ENCODE data around the gene SEC22C.

Gene SEC22C

DNA sequence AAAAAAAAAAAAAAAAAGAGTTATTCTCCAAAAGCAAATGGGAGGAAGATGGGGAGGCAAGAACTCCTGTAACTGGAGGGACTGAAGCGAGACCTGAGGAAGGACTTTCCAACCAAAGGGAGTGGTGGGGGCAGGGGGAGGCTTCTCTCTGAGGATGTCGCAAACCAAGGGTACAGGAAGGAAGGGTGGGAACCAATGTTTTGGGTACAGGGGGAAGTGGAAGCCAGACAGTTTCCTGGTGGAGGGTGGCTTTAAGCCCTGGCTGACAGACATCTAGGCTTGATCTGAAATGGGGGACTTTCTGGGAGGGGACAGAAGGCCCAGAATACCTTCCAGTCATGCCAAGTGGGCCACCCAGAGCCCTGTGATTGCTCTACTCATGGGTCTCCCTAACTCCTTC, 52.3 kb downstream of the SEC22C start:
- Histone ChIP-seq H3K79me2 (ENCODE audit: control insufficient read depth, insufficient read depth, low read length, poor library complexity) (no peaks in the 10 kb centered on the region), H2BK5ac (ENCODE audit: low read depth, low read length, poor library complexity) (no peak overlapping the region), H3K27me3 (ENCODE audit: insufficient read depth, low read length) (no peaks in the 10 kb centered on the region), H3K4ac (ENCODE audit: low read depth, low read length) (no peak overlapping the region), H3K18ac (ENCODE audit: low read length) (no peak overlapping the region), H3K27ac (ENCODE audit: low read depth, low read length) (no peak overlapping the region), H3K4me2 (ENCODE audit: low read length) (no peak overlapping the region), H4K91ac (ENCODE audit: low read depth, low read length) (no peak overlapping the region), H2BK12ac (ENCODE audit: low read length) (no peak overlapping the region), H3K36me3 (ENCODE audit: control insufficient read depth in 1 of 2, insufficient read depth in 2 of 2, low read length in 2 of 2) (no peaks in the 10 kb centered on the region), H3K4me1 (ENCODE audit: control insufficient read depth in 1 of 2, insufficient read depth in 2 of 2, low read length in 2 of 2) (peaks cover 14% of the 10 kb centered on the region in 2 experiments), H2BK120ac (ENCODE audit: insufficient read depth, low read length, poor library complexity) (no peak overlapping the region), H3K4me3 (ENCODE audit: low read depth, low read length) (no peak overlapping the region), H4K8ac (ENCODE audit: low read depth, low read length) (no peak overlapping the region), H3K9ac (ENCODE audit: low read length) (no peak overlapping the region), H4K12ac (ENCODE audit: low read depth, low read length) (no peak overlapping the region), H3K79me1 (ENCODE audit: low read length) (no peaks in the 10 kb centered on the region), H3K14ac (ENCODE audit: low read length) (no peak overlapping the region), H2AFZ (ENCODE audit: insufficient read depth, low read length, poor library complexity) (no peak overlapping the region), H3K9me3 (ENCODE audit: insufficient read depth, low read depth, low read length) (no peaks in the 10 kb centered on the region), H3K23ac (ENCODE audit: low read length) (no peak overlapping the region), H2AK5ac (ENCODE audit: low read length) (no peak overlapping the region)
- no peak for DNase-seq
- no CpG with 5 or more reads among the region's 2 CpGs for WGBS (ENCODE audit: extremely low coverage, insufficient coverage, insufficient read length)

DNA sequence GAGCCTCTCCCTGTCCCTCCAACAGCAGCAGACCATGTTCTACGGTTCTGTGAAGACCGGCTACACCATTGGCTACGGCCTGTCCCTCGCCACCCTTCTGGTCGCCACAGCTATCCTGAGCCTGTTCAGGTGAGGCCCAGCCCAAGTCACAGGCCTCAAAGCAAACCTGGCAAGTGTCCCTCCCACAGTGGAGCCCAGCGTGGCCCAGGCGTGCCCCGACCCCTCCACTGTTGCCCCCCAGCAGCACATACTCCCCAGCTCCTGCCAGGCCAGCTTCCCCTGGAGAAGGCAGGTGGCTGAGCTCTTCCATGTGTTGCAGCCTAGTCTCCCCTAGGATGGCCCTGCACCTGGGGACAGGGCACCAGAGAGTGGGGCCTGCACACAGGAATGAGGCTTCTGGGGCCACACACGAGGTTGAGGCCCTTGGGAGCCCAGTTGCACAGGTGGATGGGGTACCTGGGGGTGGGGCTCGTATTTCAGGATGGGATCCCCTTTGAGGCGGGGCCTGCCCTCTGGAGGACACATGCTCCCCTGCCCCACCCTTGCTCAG, 54.3 kb downstream of the SEC22C start:
- Histone ChIP-seq H3K4me1 (ENCODE audit: control insufficient read depth in 1 of 2, insufficient read depth in 2 of 2, low read length in 2 of 2) (peaks cover under 1 to 1% of the 10 kb centered on the region in 2 experiments), H3K4me2 (ENCODE audit: low read length) (no peak overlapping the region), H3K79me1 (ENCODE audit: low read length) (no peaks in the 10 kb centered on the region), H2AK5ac (ENCODE audit: low read length) (no peak overlapping the region), H3K18ac (ENCODE audit: low read length) (no peak overlapping the region), H2BK12ac (ENCODE audit: low read length) (no peak overlapping the region), H3K27ac (ENCODE audit: low read depth, low read length) (no peak overlapping the region), H3K9me3 (ENCODE audit: insufficient read depth, low read depth, low read length) (peaks cover 1% of the 10 kb centered on the region), H3K79me2 (ENCODE audit: control insufficient read depth, insufficient read depth, low read length, poor library complexity) (no peaks in the 10 kb centered on the region), H3K27me3 (ENCODE audit: insufficient read depth, low read length) (no peaks in the 10 kb centered on the region), H3K23ac (ENCODE audit: low read length) (no peak overlapping the region), H2AFZ (ENCODE audit: insufficient read depth, low read length, poor library complexity) (no peak overlapping the region), H4K91ac (ENCODE audit: low read depth, low read length) (no peak overlapping the region), H2BK120ac (ENCODE audit: insufficient read depth, low read length, poor library complexity) (no peak overlapping the region), H2BK5ac (ENCODE audit: low read depth, low read length, poor library complexity) (no peak overlapping the region), H3K14ac (ENCODE audit: low read length) (no peak overlapping the region), H3K9ac (ENCODE audit: low read length) (no peak overlapping the region), H3K4me3 (ENCODE audit: low read depth, low read length) (no peak overlapping the region), H4K12ac (ENCODE audit: low read depth, low read length) (no peak overlapping the region), H3K4ac (ENCODE audit: low read depth, low read length) (no peak overlapping the region), H3K36me3 (ENCODE audit: control insufficient read depth in 1 of 2, insufficient read depth in 2 of 2, low read length in 2 of 2) (no peaks in the 10 kb centered on the region), H4K8ac (ENCODE audit: low read depth, low read length) (no peak overlapping the region)
- no CpG with 5 or more reads among the region's 11 CpGs for WGBS (ENCODE audit: extremely low coverage, insufficient coverage, insufficient read length)
- no peak for DNase-seq

DNA sequence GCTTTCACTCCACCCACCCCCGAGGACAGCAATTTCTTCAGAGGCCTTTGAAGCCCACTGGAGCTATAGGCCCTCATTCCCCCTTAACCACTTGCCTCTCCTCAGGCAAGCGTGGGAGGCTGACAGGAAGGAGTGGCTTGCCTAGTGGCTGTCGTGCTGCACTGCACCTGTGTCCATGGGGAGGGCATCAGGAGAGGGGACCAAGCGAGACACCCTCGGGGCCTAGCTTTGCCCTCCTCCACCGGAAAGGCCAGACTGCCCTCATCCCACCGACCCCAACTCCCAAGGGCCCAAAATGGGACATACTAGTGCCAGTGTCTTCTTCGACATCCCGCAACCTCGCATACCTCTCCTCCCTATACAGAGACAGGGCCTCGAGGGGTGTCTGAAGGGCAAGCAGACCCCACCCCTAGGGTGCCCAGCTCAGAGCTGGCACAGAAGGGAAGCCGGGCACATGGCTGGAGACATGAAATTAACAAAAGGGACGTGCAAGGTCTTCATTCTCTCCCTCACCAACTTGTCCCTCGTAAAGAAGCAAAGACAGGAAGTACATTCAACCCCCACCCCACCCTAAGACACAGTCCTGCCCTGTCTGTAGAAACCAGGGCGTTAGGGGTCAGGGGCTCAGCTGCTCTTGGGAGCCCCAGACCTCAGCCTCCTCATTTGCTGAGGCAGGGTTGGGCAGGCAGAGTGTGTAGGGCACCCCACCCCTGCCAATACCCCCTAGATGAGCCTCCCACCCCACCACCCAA, 55.0 kb downstream of the SEC22C start:
- Histone ChIP-seq H3K4me3 (ENCODE audit: low read depth, low read length) (no peak overlapping the region), H2BK120ac (ENCODE audit: insufficient read depth, low read length, poor library complexity) (no peak overlapping the region), H3K9me3 (ENCODE audit: insufficient read depth, low read depth, low read length) (peaks cover 1% of the 10 kb centered on the region), H4K8ac (ENCODE audit: low read depth, low read length) (no peak overlapping the region), H4K91ac (ENCODE audit: low read depth, low read length) (no peak overlapping the region), H2BK5ac (ENCODE audit: low read depth, low read length, poor library complexity) (no peak overlapping the region), H3K4me2 (ENCODE audit: low read length) (no peak overlapping the region), H3K27ac (ENCODE audit: low read depth, low read length) (no peak overlapping the region), H3K23ac (ENCODE audit: low read length) (no peak overlapping the region), H2BK12ac (ENCODE audit: low read length) (no peak overlapping the region), H3K9ac (ENCODE audit: low read length) (no peak overlapping the region), H3K4ac (ENCODE audit: low read depth, low read length) (no peak overlapping the region), H2AFZ (ENCODE audit: insufficient read depth, low read length, poor library complexity) (no peak overlapping the region), H3K27me3 (ENCODE audit: insufficient read depth, low read length) (no peaks in the 10 kb centered on the region), H4K12ac (ENCODE audit: low read depth, low read length) (no peak overlapping the region), H3K36me3 (ENCODE audit: control insufficient read depth in 1 of 2, insufficient read depth in 2 of 2, low read length in 2 of 2) (no peaks in the 10 kb centered on the region), H3K4me1 (ENCODE audit: control insufficient read depth in 1 of 2, insufficient read depth in 2 of 2, low read length in 2 of 2) (no peaks in the 10 kb centered on the region), H2AK5ac (ENCODE audit: low read length) (no peak overlapping the region), H3K14ac (ENCODE audit: low read length) (no peak overlapping the region), H3K79me1 (ENCODE audit: low read length) (no peaks in the 10 kb centered on the region), H3K18ac (ENCODE audit: low read length) (no peak overlapping the region), H3K79me2 (ENCODE audit: control insufficient read depth, insufficient read depth, low read length, poor library complexity) (no peaks in the 10 kb centered on the region)
- no peak for DNase-seq
- WGBS (ENCODE audit: extremely low coverage, insufficient coverage, insufficient read length): no CpG with 5 or more reads among the region's 15 CpGs

DNA sequence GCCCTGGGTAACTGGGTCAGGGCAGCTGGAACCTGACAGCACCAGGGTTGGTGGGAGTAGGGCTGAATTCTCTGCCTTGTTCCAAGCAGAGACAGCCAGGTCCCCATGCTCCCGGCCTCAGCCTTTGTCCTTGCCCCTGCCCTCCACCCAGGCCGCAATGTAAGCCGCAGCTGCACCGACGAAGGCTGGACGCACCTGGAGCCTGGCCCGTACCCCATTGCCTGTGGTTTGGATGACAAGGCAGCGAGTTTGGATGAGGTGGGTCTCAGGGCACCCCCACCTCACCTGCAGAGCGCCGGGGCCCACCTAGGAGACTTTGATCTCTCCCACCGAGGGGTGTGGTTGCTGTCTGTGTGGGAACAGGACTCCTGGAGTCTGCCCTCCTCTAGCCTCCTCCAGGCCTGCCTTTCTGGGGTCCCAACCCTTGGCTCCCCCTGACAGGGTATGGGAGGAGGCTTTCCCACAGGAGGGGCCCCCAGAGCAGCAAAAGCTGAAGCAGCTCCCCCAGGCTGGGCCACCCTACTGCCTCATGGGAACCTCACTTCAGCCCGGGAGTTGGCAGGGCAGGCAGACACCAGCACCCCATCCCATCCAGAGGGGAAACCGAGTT, 55.9 kb downstream of the SEC22C start:
- no peak overlapping the region for H3K9ac ChIP-seq (ENCODE audit: low read length)
- no peak overlapping the region for H3K27ac ChIP-seq (ENCODE audit: low read depth, low read length)
- no peak overlapping the region for H3K23ac ChIP-seq (ENCODE audit: low read length)
- no peak overlapping the region for H4K8ac ChIP-seq (ENCODE audit: low read depth, low read length)
- H4K12ac ChIP-seq (ENCODE audit: low read depth, low read length): no peak overlapping the region
- H3K36me3 ChIP-seq (ENCODE audit: control insufficient read depth in 1 of 2, insufficient read depth in 2 of 2, low read length in 2 of 2): no peaks in the 10 kb centered on the region
- H3K18ac ChIP-seq (ENCODE audit: low read length): no peak overlapping the region
- H4K91ac ChIP-seq (ENCODE audit: low read depth, low read length): no peak overlapping the region
- WGBS (ENCODE audit: extremely low coverage, insufficient coverage, insufficient read length): no CpG with 5 or more reads among the region's 13 CpGs
- no peak overlapping the region for H3K4me3 ChIP-seq (ENCODE audit: low read depth, low read length)
- H3K79me2 ChIP-seq (ENCODE audit: control insufficient read depth, insufficient read depth, low read length, poor library complexity): no peaks in the 10 kb centered on the region
- no peak overlapping the region for H2BK5ac ChIP-seq (ENCODE audit: low read depth, low read length, poor library complexity)
- no peaks in the 10 kb centered on the region for H3K27me3 ChIP-seq (ENCODE audit: insufficient read depth, low read length)
- no peak overlapping the region for H3K4me2 ChIP-seq (ENCODE audit: low read length)
- H3K14ac ChIP-seq (ENCODE audit: low read length): no peak overlapping the region
- H2BK12ac ChIP-seq (ENCODE audit: low read length): no peak overlapping the region
- no peak overlapping the region for H2BK120ac ChIP-seq (ENCODE audit: insufficient read depth, low read length, poor library complexity)
- H2AK5ac ChIP-seq (ENCODE audit: low read length): no peak overlapping the region
- H3K79me1 ChIP-seq (ENCODE audit: low read length): no peaks in the 10 kb centered on the region
- peaks cover 1% of the 10 kb centered on the region for H3K9me3 ChIP-seq (ENCODE audit: insufficient read depth, low read depth, low read length)
- H3K4me1 ChIP-seq (ENCODE audit: control insufficient read depth in 1 of 2, insufficient read depth in 2 of 2, low read length in 2 of 2): no peaks in the 10 kb centered on the region
- DNase-seq: no peak
- no peak overlapping the region for H2AFZ ChIP-seq (ENCODE audit: insufficient read depth, low read length, poor library complexity)
- no peak overlapping the region for H3K4ac ChIP-seq (ENCODE audit: low read depth, low read length)

Data from trophoblast cell (in vitro differentiated cells and primary cell).